Mesodermal cell (in vitro differentiated cells): Measurements from ENCODE around the gene NR1H3.
A peak's percentile ranks its signal among the peaks of the same experiment; 100 is the strongest.

Experiments used
- H3K27ac ChIP-seq: 2 replicates; pipeline ENCODE4 v1.7.0; 2013; ENCODE audit warnings: mild to moderate bottlenecking, low read depth, low read length, moderate library complexity; ENCODE audit not compliant: severe bottlenecking
- H3K36me3 ChIP-seq: 2 replicates; pipeline ENCODE4 v1.7.1; 2013; ENCODE audit warnings: mild to moderate bottlenecking, low read length, moderate library complexity; ENCODE audit not compliant: control insufficient read depth, insufficient read depth
- H3K4me1 ChIP-seq: one replicate; pipeline ENCODE4 v1.7.1; 2013; ENCODE audit warnings: mild to moderate bottlenecking, low read length; ENCODE audit not compliant: insufficient read depth, control insufficient read depth, poor library complexity, severe bottlenecking
- H3K4me3 ChIP-seq: 2 replicates; pipeline ENCODE4 v1.7.0; 2013; ENCODE audit warnings: low read length, control low read depth, mild to moderate bottlenecking; ENCODE audit not compliant: insufficient read depth, poor library complexity, severe bottlenecking; ENCODE audit errors: extremely low read depth
- H3K9me3 ChIP-seq: 2 replicates; pipeline ENCODE4 v1.7.1; 2013; ENCODE audit warnings: mild to moderate bottlenecking, low read length, moderate library complexity; ENCODE audit not compliant: control insufficient read depth
- WGBS, 2 experiments: methylation state at CpG; one replicate each; pipeline ENCODE4 v1.1.5; 2013; ENCODE audit warnings: missing lambda C conversion rate in 2 of 2; ENCODE audit not compliant: insufficient coverage in 2 of 2; 5-methylcytosine and 5-hydroxymethylcytosine counted together

Gene NR1H3

GRCh38 chr11:47256374-47256773 is 1.4 kb upstream of the NR1H3 start:
- 100% methylated on average over 1 to 3 of the region's 6 CpGs for WGBS, 2 experiments
- no peaks in the 10 kb centered on the region for H3K9me3 ChIP-seq
- H3K27ac ChIP-seq, result no peak overlapping the region
- no peak overlapping the region for H3K4me3 ChIP-seq
- H3K4me1 ChIP-seq, result peaks cover 39% of the 10 kb centered on the region
- H3K36me3 ChIP-seq, result peaks cover 3% of the 10 kb centered on the region

GRCh38 chr11:47257177-47257516 is 649 bp upstream of the NR1H3 start:
- peaks cover 39% of the 10 kb centered on the region for H3K4me1 ChIP-seq
- WGBS, 2 experiments, result 80 to 93% methylated on average over 1 to 2 of the region's 2 CpGs
- H3K36me3 ChIP-seq, result peaks cover 7% of the 10 kb centered on the region
- peak overlapping the region; percentile 87 for H3K27ac ChIP-seq
- H3K4me3 ChIP-seq, result peak overlapping the region; percentile 19
- no peaks in the 10 kb centered on the region for H3K9me3 ChIP-seq

- WGBS, 2 experiments, result 88 to 93% methylated on average over 9 to 10 of the region's 11 CpGs
- Histone ChIP-seq H3K4me3 (peak overlapping the region; percentile 14), H3K27ac (peak overlapping the region; percentile 87), H3K4me1 (peaks cover 39% of the 10 kb centered on the region), H3K36me3 (peaks cover 7% of the 10 kb centered on the region), H3K9me3 (no peaks in the 10 kb centered on the region)
Measured at GRCh38 chr11:47258317-47258902, 614 bp downstream of the NR1H3 start.

- 48 to 49% methylated on average over 9 to 10 of the region's 10 CpGs for WGBS, 2 experiments
- Histone ChIP-seq H3K4me1 (peaks cover 41% of the 10 kb centered on the region), H3K27ac (peak overlapping the region; percentile 61), H3K9me3 (no peaks in the 10 kb centered on the region), H3K4me3 (no peak overlapping the region), H3K36me3 (peaks cover 7% of the 10 kb centered on the region)
Measured at GRCh38 chr11:47259232-47259977, 1.6 kb downstream of the NR1H3 start.

- Histone ChIP-seq H3K36me3 (peaks cover 7% of the 10 kb centered on the region), H3K9me3 (no peaks in the 10 kb centered on the region), H3K27ac (no peak overlapping the region), H3K4me1 (peaks cover 38% of the 10 kb centered on the region), H3K4me3 (no peak overlapping the region)
- 92 to 94% methylated on average over 17 to 19 of the region's 19 CpGs for WGBS, 2 experiments
Measured at GRCh38 chr11:47260366-47260765, 2.6 kb downstream of the NR1H3 start.

GRCh38 chr11:47261291-47261800 is 3.5 kb downstream of the NR1H3 start:
- H3K9me3 ChIP-seq, result no peaks in the 10 kb centered on the region
- no peak overlapping the region for H3K4me3 ChIP-seq
- 97 to 98% methylated on average over 16 to 22 of the region's 22 CpGs for WGBS, 2 experiments
- no peak overlapping the region for H3K27ac ChIP-seq
- H3K4me1 ChIP-seq, result peaks cover 46% of the 10 kb centered on the region
- H3K36me3 ChIP-seq, result peaks cover 7% of the 10 kb centered on the region

- WGBS, 2 experiments, result 94 to 96% methylated on average over 5 of the region's 6 CpGs
- Histone ChIP-seq H3K36me3 (peaks cover 7% of the 10 kb centered on the region), H3K27ac (no peak overlapping the region)
Measured at GRCh38 chr11:47264119-47264518, 6.3 kb downstream of the NR1H3 start.

GRCh38 chr11:47264521-47264920 is 6.7 kb downstream of the NR1H3 start:
- 94 to 95% methylated on average over 2 to 3 of the region's 4 CpGs for WGBS, 2 experiments

More at GRCh38 chr11:47264119-47264518, 6.3 kb downstream of the NR1H3 start:
- Histone ChIP-seq H3K4me1 (peaks cover 40% of the 10 kb centered on the region), H3K4me3 (no peak overlapping the region), H3K9me3 (no peaks in the 10 kb centered on the region)

GRCh38 chr11:47267876-47268275 is 10.1 kb downstream of the NR1H3 start:
- H3K9me3 ChIP-seq, result no peaks in the 10 kb centered on the region
- WGBS, 2 experiments, result 55 to 80% methylated on average over 3 to 6 of the region's 6 CpGs
- H3K4me3 ChIP-seq, result no peak overlapping the region
- H3K36me3 ChIP-seq, result no peaks in the 10 kb centered on the region
- peaks cover 48% of the 10 kb centered on the region for H3K4me1 ChIP-seq
- peak overlapping the region; percentile 98 for H3K27ac ChIP-seq

More at GRCh38 chr11:47264521-47264920, 6.7 kb downstream of the NR1H3 start:
- no peak overlapping the region for H3K4me3 ChIP-seq
- peaks cover 7% of the 10 kb centered on the region for H3K36me3 ChIP-seq
- no peaks in the 10 kb centered on the region for H3K9me3 ChIP-seq
- no peak overlapping the region for H3K27ac ChIP-seq
- peaks cover 36% of the 10 kb centered on the region for H3K4me1 ChIP-seq

GRCh38 chr11:47268448-47269001 is 10.7 kb downstream of the NR1H3 start:
- 49 to 55% methylated on average over 13 of the region's 13 CpGs for WGBS, 2 experiments
- peak overlapping the region; percentile 70 for H3K4me3 ChIP-seq
- peaks cover under 1% of the 10 kb centered on the region for H3K36me3 ChIP-seq
- H3K4me1 ChIP-seq, result peaks cover 48% of the 10 kb centered on the region
- no peaks in the 10 kb centered on the region for H3K9me3 ChIP-seq
- H3K27ac ChIP-seq, result peak overlapping the region; percentile 98
